Adipose tissue (tissue), 3 donors: ENCODE results near the gene CCDC142. TPM values are rescaled to one million over a fixed set of nuclear protein-coding genes. Genes with fewer than 3 reads are reported as not detected.
"Not testable (repeated sequence)": the region's sequence is repeated elsewhere in the genome, so short reads cannot be mapped to it uniquely, and the experiment has no call there.

Source experiments
- H3K27ac ChIP-seq: one replicate; pipeline ENCODE4 v1.5.1; 2013; ENCODE audit warnings: low read depth, low read length
- WGBS, 3 donors: extraction: QIAGEN DNeasy Blood & Tissue Kit; methylation state at CpG; one replicate each; pipeline ENCODE4 v1.1.7; 2013; 5-methylcytosine and 5-hydroxymethylcytosine counted together
- polyA plus RNA-seq, 3 donors: library from polyadenylated mRNA; stranded (reverse); fragments of 200-250 nt; gene quantifications; one replicate each; pipeline ENCODE4 v1.2.3, GENCODE V29; 2013
- donor health status: healthy with polysubstance abuse.
- donor health status: Bipolar disorder and iron deficiency.
- donor health status: healthy.

CCDC142 gene
- polyA plus RNA-seq, 3 donors, result 2.7 to 6.6 (median 5.0) TPM

- WGBS, 3 donors, result 1% methylated on average over 29 to 38 of the region's 38 CpGs
- peak within 1 kb of the TSS; percentile 61 for H3K27ac ChIP-seq
These were observed 24.5 kb downstream of the CCDC142 start, which contains the start of gene WBP1 for GRCh38 chr2:74458132-74458937. Gene WBP1, plus strand, starts transcription at chr2:74458438. Its CDS starts 165 bp downstream, at chr2:74458603.

DNA sequence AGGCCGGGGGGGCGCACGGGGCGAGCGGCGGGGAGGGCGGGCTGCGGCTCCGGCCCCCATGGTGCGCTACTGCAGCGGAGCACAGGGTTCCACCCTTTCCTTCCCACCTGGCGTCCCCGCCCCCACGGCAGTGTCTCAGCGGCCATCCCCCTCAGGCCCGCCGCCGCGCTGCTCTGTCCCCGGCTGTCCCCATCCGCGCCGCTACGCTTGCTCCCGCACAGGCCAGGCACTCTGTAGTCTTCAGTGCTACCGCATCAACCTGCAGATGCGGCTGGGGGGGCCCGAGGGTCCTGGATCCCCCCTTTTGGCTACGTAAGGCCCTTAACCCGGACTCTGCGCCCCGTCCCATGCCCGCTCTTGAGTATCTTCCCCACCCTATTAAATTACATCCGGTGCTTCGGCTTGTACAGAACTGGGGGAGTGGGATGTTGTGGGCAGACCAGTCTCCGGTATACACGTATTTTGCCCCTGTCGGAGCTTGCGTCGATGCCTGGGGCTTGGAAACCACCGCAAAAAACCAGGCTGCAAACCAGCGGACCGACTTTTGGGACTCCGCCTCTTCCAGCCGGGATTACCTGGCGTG, 25.2 kb downstream of the CCDC142 start:
- H3K27ac ChIP-seq, result peak overlapping the region; percentile 61
- WGBS, 3 donors, result 0 to 1% (median 0%) methylated on average over 39 to 46 of the region's 46 CpGs

DNA sequence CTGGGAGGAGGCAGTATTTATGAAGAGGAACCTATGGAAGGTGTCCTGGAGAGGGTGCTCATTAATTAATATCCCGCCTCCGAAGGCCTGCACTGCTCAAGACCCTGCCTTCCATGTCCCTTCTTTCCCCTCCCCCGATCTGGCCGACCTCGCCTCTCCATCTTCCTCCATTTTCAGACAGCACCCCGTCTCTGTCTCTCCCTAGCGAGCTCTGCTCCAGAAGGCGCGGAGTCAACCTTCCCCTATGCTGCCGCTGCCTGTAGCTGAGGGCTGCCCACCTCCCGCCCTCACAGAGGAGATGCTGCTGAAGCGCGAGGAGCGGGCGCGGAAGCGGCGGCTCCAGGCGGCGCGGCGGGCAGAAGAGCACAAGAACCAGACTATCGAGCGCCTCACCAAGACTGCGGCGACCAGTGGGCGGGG, 25.7 kb downstream of the CCDC142 start:
- H3K27ac ChIP-seq, result no peak overlapping the region
- WGBS, 3 donors, result 2 to 3% (median 2%) methylated on average over 24 to 27 of the region's 27 CpGs

- H3K27ac ChIP-seq, result no peak within 1 kb of the TSS
- WGBS, 3 donors, result 1% methylated on average over 40 of the region's 40 CpGs
These were observed 27.9 kb downstream of the CCDC142 start, which contains the start of gene INO80B for GRCh38 chr2:74454654-74455511. Gene INO80B, plus strand, starts transcription at chr2:74455087. Its CDS starts 30 bp downstream, at chr2:74455117.

- H3K27ac ChIP-seq, result no peak overlapping the region
- WGBS, 3 donors, result 82 to 84% (median 84%) methylated on average over 3 of the region's 3 CpGs
These were observed 32.1 kb downstream of the CCDC142 start for GRCh38 chr2:74450570-74451190.

GRCh38 chr2:74448771-74449170, 34.0 kb downstream of the CCDC142 start:
- 69 to 80% (median 77%) methylated on average over 2 of the region's 2 CpGs for WGBS, 3 donors
- no peak overlapping the region for H3K27ac ChIP-seq

GRCh38 chr2:74447230-74447999, 35.4 kb downstream of the CCDC142 start:
- 60 to 90% (median 87%) methylated on average over 5 of the region's 5 CpGs for WGBS, 3 donors
- H3K27ac ChIP-seq, result no peak overlapping the region

DNA sequence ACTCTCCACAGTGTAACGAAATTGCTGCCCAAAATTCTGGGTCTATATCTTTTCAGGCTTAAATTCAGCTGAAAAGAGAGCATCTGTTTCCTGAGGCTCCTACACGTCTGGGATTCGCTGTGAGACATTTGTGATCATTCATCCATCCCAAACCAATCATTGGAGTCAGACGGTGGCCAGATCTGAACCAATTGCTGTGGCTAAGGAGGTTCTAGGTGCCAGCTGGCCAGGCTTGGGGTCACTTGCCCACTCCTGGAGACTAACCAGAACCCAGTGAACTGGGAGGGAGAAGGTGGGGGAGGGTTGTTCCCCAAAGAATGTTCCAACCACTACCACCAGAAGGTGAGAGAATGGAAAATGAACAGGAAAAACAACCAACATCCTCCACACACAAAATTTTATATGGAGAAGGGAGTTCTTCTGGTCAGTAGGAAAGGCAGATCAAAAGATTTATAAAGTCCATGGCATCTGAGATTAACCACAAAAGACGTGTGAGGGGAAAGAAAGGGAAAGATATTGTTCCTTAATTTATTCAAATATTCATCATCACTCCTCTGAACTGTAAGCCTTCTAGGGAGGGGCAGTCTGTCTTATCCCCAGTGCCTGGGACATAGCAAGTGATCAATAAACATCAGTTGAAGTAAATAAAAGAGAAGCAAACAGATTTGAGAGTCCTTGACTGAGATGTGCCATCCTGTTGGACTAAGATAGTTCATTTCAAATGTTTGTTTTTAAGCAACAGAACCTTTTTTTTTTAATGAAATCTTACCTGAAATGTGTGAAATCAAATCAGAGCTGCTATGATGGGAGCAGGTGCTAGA, 38.1 kb downstream of the CCDC142 start:
- WGBS, 3 donors, result 21 to 33% (median 22%) methylated on average over 5 of the region's 5 CpGs
- no peak overlapping the region for H3K27ac ChIP-seq

GRCh38 chr2:74442483-74443297, 40.1 kb downstream of the CCDC142 start:
- WGBS, 3 donors, result 72 to 93% (median 92%) methylated on average over 16 of the region's 16 CpGs
- H3K27ac ChIP-seq, result not testable (repeated sequence)

DNA sequence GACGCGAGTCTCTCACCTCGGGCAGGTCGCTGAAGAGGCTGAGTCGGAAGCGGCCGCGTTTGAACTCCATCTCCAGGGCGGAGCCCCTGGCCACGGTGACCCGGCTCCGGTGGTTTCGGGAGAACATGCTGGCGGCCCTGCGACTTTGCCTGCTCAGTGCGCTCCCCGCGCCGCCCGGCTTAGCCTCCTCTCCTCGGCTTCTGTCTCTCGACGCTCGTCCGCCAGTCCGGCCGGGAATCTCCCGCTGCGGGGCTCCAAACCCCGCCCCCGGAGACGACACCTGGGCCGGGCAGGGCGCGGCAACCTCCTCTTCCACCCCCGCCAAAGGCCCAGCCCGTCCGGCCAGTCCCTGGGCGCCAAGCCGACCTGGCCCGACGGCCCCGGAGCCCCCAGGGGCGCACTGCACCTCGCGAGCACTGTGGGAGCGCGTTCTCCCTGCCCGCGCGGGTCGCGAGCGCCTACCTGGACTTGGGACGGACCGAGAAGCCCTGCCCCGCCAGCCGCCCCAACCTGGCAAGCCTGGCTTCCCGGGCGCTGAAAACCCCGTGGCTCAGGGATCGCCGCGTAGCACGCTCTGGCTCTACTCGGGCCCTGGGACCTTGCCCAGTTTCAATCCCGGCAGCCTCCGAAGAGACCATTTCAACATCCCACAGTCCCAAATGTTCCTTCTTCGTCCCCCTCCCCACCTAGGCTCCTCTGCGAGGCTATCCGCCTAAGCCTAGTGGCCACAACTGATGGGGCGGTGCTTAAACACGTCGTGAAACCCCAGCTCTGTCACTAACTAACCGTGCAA, 40.9 kb downstream of the CCDC142 start, which contains the start of gene RTKN:
RTKN (minus strand) TSS at position 248 of the 793 bp plus-strand sequence; CDS start at position 127, 121 bp downstream.
- H3K27ac ChIP-seq, result no peak within 1 kb of the TSS
- WGBS, 3 donors, result 7 to 14% (median 13%) methylated on average over 70 to 75 of the region's 75 CpGs

DNA sequence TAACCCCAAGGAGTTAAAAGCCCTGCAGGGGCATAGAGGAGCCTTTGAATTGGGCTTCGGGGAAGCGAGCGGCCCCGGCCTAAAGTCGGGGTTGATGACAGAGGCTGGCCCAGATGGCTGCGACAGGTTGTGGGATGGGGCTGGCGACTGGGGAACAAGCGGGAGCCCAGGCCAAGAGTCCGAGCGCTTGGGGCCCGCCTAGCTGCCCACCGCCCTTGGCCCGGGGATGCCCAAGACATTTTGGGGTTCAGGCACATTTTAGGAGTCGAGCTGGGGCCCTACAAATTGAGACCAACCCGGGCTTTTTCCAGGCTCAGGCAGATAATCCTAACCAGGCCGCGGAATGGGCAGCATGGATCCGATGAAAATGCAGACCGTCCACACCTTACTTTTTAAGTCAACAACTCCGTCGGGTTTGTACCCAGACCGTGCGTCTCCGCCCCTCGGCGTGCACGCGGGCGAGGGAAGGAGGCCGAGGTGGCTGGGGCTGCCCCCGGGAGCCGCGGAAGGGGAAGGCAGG, 41.6 kb downstream of the CCDC142 start:
- WGBS, 3 donors, result 9 to 34% (median 22%) methylated on average over 31 to 33 of the region's 33 CpGs
- H3K27ac ChIP-seq, result no peak overlapping the region

GRCh38 chr2:74440378-74441169, 42.2 kb downstream of the CCDC142 start:
- 5 to 13% (median 11%) methylated on average over 37 to 45 of the region's 45 CpGs for WGBS, 3 donors
- no peak overlapping the region for H3K27ac ChIP-seq

GRCh38 chr2:74439803-74440377, 42.9 kb downstream of the CCDC142 start:
- WGBS, 3 donors, result 3 to 16% (median 12%) methylated on average over 14 of the region's 14 CpGs
- H3K27ac ChIP-seq, result no peak overlapping the region

DNA sequence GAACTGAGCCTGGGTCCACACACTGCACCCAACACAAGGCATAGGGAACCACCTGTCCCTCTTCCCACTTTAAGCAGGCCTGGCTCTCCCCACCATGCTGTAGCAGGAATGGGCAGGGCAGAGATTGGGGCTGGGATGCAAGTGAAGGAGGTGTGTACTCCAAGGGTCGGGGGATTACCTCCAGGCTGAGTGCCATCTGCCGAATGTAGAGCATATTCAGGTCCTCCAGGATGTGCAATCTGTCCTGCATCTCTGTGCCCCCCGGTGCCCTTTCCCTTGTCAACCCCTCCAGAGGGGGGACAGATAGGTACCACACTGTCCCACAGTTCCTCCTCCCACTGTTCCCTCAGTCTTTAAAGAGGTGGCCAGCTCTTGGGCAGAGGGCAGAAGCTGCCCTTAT, 43.4 kb downstream of the CCDC142 start:
- H3K27ac ChIP-seq, result no peak overlapping the region
- 13 to 33% (median 31%) methylated on average over 3 of the region's 3 CpGs for WGBS, 3 donors
